KMS-11 (cell line): ENCODE measurements around the gene RAB15.

Source experiments
- H2AFZ ChIP-seq: fragments of 200-600 bp; sonication (generic); 2 replicates; pipeline ENCODE4 v1.6.1; 2016; ENCODE audit warnings: antibody characterized with exemption, mixed run types, low read depth
- H3K27ac ChIP-seq: fragments of 200-600 bp; sonication (generic); 2 replicates; pipeline ENCODE4 v1.6.1; 2016; ENCODE audit warnings: mild to moderate bottlenecking, mixed run types
- H3K27me3 ChIP-seq: fragments of 200-600 bp; sonication (generic); 2 replicates; pipeline ENCODE4 v1.6.1; 2017; ENCODE audit warnings: mild to moderate bottlenecking, low read depth, mixed run types, moderate library complexity; ENCODE audit not compliant: insufficient read depth
- H3K36me3 ChIP-seq: fragments of 200-600 bp; sonication (generic); 2 replicates; pipeline ENCODE4 v1.6.1; 2017; ENCODE audit warnings: mild to moderate bottlenecking, mixed run types; ENCODE audit not compliant: insufficient read depth
- H3K4me1 ChIP-seq: fragments of 200-600 bp; sonication (generic); 2 replicates; pipeline ENCODE4 v1.6.1; 2016; ENCODE audit warnings: mild to moderate bottlenecking, low read depth, mixed run types; ENCODE audit not compliant: poor library complexity, severe bottlenecking
- H3K4me2 ChIP-seq: fragments of 200-600 bp; sonication (generic); 2 replicates; pipeline ENCODE4 v1.7.0; 2016; ENCODE audit warnings: mild to moderate bottlenecking, mixed run types
- H3K4me3 ChIP-seq: fragments of 200-600 bp; sonication (generic); IDR thresholded peaks from 2 replicates; pipeline ENCODE4 v1.6.1; 2017; ENCODE audit warnings: low read depth, low read length, mixed read lengths; ENCODE audit not compliant: insufficient read depth
- H3K79me2 ChIP-seq: fragments of 200-600 bp; sonication (generic); 2 replicates; pipeline ENCODE4 v1.6.1; 2016; ENCODE audit warnings: low read depth, mixed run types; ENCODE audit not compliant: insufficient read depth
- H3K9ac ChIP-seq: fragments of 200-600 bp; sonication (generic); 2 replicates; pipeline ENCODE4 v1.6.1; 2016; ENCODE audit warnings: mild to moderate bottlenecking, mixed run types
- H4K20me1 ChIP-seq: fragments of 200-600 bp; sonication (generic); 2 replicates; pipeline ENCODE4 v1.6.1; 2016; ENCODE audit warnings: mild to moderate bottlenecking, mixed run types; ENCODE audit not compliant: insufficient read depth
- TF ChIP-seq, protein P1 (sequence below): fragments of 200-600 bp; sonication (generic); conservative IDR thresholded peaks from 2 replicates; pipeline ENCODE4 v1.6.1; 2017; ENCODE audit warnings: low read depth, mild to moderate bottlenecking, antibody characterized with exemption, low read length, moderate library complexity, mixed read lengths

Gene RAB15

DNA sequence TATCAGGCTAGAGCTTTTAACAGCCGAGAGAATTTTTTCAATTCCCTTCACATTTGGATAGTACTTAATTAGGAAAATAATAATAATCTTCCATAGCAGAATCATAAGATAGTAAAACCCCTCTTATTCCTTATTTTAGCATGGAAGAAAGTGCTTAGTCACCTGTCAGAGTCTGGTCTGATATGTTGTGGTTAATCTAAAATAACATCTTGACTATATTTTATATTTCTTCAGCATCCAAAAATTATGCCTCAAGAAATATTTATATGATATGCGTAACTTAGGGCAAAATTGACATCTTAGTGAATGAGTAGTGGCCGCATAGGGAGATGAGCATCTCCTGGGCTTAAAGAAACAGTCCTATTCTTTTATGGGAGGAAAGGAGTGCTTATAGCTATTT is 45.1 kb downstream of the RAB15 start:
- no peak overlapping the region for H3K9ac ChIP-seq
- TF ChIP-seq, protein P1, sequence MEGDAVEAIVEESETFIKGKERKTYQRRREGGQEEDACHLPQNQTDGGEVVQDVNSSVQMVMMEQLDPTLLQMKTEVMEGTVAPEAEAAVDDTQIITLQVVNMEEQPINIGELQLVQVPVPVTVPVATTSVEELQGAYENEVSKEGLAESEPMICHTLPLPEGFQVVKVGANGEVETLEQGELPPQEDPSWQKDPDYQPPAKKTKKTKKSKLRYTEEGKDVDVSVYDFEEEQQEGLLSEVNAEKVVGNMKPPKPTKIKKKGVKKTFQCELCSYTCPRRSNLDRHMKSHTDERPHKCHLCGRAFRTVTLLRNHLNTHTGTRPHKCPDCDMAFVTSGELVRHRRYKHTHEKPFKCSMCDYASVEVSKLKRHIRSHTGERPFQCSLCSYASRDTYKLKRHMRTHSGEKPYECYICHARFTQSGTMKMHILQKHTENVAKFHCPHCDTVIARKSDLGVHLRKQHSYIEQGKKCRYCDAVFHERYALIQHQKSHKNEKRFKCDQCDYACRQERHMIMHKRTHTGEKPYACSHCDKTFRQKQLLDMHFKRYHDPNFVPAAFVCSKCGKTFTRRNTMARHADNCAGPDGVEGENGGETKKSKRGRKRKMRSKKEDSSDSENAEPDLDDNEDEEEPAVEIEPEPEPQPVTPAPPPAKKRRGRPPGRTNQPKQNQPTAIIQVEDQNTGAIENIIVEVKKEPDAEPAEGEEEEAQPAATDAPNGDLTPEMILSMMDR: no peak
- H3K27me3 ChIP-seq: no peaks in the 10 kb centered on the region

DNA sequence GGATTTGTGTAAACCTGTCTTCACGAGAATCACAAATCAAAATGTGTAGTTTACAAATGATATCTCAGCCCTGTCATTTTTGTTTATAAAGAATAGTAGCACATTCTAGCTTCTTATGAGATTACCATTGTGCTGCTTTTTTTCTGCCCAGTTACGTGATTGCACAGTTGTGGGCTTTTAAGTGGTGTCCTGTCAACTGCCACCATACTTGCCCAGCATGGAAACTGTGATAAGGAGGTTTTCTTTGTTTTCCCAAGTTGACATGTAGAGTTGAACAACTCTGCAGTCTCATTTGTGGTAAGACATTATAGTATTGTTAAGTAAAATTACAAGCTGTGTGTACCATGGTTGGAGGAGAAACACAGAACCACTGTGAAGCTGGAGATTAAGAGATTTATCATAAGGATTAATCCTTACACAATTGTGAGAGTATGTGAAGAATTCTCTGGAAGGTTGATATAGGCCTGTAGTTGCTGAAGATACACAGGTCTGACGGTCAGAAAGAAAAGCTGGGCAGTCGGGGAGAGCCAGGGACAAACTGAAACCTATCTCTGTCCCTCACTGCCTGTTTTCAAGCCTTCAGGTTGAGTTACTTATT is 45.6 kb downstream of the RAB15 start:
- H3K9ac ChIP-seq: no peak overlapping the region
- no peaks in the 10 kb centered on the region for H4K20me1 ChIP-seq
- no peak overlapping the region for H3K4me2 ChIP-seq
- H2AFZ ChIP-seq: no peak overlapping the region
- TF ChIP-seq, protein P1: no peak
- no peak overlapping the region for H3K27ac ChIP-seq
- no peaks in the 10 kb centered on the region for H3K36me3 ChIP-seq
- H3K4me1 ChIP-seq: peaks cover 57% of the 10 kb centered on the region
- no peak overlapping the region for H3K4me3 ChIP-seq
- no peaks in the 10 kb centered on the region; the same call in 1 of the 2 replicates for H3K79me2 ChIP-seq
- no peaks in the 10 kb centered on the region for H3K27me3 ChIP-seq

More for the DNA sequence above, 45.1 kb downstream of the RAB15 start:
- peaks cover 62% of the 10 kb centered on the region for H3K4me1 ChIP-seq
- no peaks in the 10 kb centered on the region for H4K20me1 ChIP-seq
- H3K27ac ChIP-seq: no peak overlapping the region
- H3K4me3 ChIP-seq: no peak overlapping the region
- H3K36me3 ChIP-seq: no peaks in the 10 kb centered on the region
- no peaks in the 10 kb centered on the region; the same call in 1 of the 2 replicates for H3K79me2 ChIP-seq
- no peak overlapping the region for H3K4me2 ChIP-seq
- H2AFZ ChIP-seq: no peak overlapping the region

DNA sequence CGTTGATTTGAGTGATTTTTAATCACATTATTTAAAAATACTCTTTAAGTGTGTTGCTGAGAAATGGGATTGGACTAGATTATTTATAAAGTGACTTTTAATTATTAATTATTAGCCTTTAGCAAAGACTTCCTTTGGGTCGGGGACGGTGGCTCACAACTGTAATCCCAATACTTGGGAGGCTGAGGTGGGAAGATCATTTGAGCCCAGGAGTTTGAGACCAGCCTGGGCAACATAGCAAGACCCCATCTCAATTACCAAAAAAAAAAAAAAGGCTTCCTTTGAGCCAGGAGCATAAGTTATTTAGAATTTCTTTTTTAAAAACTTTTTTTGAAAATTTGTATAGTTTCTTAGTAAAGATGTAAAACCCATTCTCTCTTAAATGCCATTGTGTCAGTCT is 49.1 kb downstream of the RAB15 start:
- Histone ChIP-seq H3K4me3 (no peak overlapping the region), H4K20me1 (no peaks in the 10 kb centered on the region), H3K27ac (no peak overlapping the region), H2AFZ (no peak overlapping the region), H3K79me2 (no peaks in the 10 kb centered on the region; the same call in 1 of the 2 replicates), H3K27me3 (no peaks in the 10 kb centered on the region), H3K36me3 (no peaks in the 10 kb centered on the region), H3K9ac (no peak overlapping the region), H3K4me1 (peaks cover 22% of the 10 kb centered on the region), H3K4me2 (no peak overlapping the region)
- TF ChIP-seq, protein P1: no peak

DNA sequence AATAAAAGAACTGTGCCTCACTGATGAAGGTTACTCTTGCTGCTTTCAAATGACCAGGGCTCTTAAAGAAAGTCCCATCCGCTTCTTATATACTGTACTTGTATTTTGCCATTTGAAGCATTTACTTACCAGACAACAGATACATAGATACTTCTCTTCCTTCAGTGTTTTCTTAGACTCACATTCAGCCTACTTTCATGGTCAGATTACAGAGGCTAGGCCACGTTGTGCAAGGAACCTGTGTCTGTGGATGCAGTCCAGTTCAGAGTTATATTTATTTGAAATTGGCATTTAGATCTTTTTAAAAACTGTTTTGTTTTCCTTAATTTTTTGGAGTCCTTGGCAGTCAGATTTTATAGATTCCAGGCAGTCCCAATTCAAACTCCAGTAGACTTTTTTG is 51.7 kb downstream of the RAB15 start:
- TF ChIP-seq, protein P1: no peak
- no peak overlapping the region for H3K4me3 ChIP-seq
- no peaks in the 10 kb centered on the region for H3K36me3 ChIP-seq
- H4K20me1 ChIP-seq: no peaks in the 10 kb centered on the region
- peaks cover 5% of the 10 kb centered on the region for H3K4me1 ChIP-seq
- H3K79me2 ChIP-seq: peaks cover 23% of the 10 kb centered on the region
- no peak overlapping the region for H3K27ac ChIP-seq
- H3K27me3 ChIP-seq: no peaks in the 10 kb centered on the region
- H2AFZ ChIP-seq: no peak overlapping the region
- H3K4me2 ChIP-seq: no peak overlapping the region
- no peak overlapping the region for H3K9ac ChIP-seq
